HEK293 (cell line): Measurements from ENCODE around the gene IL4R.

ENCODE experiments used
- CTCF ChIA-PET: fragments of 350-600 bp; formaldehyde crosslinking; extraction: SDS; loops from one replicate; lab custom pipeline; 2021; ENCODE audit warnings: antibody characterized with exemption; lab: Yijun Ruan, JAX
- POLR2A ChIA-PET: fragments of 300-600 bp; formaldehyde crosslinking; extraction: SDS; loops from one replicate; lab custom pipeline; 2020; ENCODE audit warnings: antibody characterized with exemption, inconsistent platforms; lab: Yijun Ruan, JAX
- H3K27ac ChIP-seq: fragments of 200-500 bp; sonication (Bioruptor generic); 2 replicates; pipeline ENCODE4 v1.5.1; 2014; ENCODE audit warnings: low read depth, low read length, control low read depth, inconsistent platforms; ENCODE audit errors: extremely low read depth
- H3K36me3 ChIP-seq, 2 experiments: fragments of 200-500 bp in 1 of 2; sonication (Bioruptor generic) in 1 of 2; 1 replicate in 1 of 2; 2 replicates in 1 of 2; pipeline ENCODE4 v1.5.1; 2014 to 2017; ENCODE audit warnings: inconsistent platforms in 2 of 2, low read length in 2 of 2; ENCODE audit not compliant: control insufficient read depth in 2 of 2, insufficient read depth in 1 of 2
- H3K4me1 ChIP-seq: fragments of 200-500 bp; sonication (Bioruptor generic); 2 replicates; pipeline ENCODE4 v1.5.1; 2014; ENCODE audit warnings: mild to moderate bottlenecking, low read length, inconsistent platforms; ENCODE audit not compliant: control insufficient read depth, insufficient read depth
- H3K4me3 ChIP-seq: 2 replicates; pipeline ENCODE4 v1.5.1; 2011; ENCODE audit warnings: low read depth, mild to moderate bottlenecking, control low read depth, low read length, moderate library complexity
- H3K9me3 ChIP-seq: fragments of 200-500 bp; sonication (Bioruptor generic); 2 replicates; pipeline ENCODE4 v1.5.1; 2014; ENCODE audit warnings: low read depth, low read length, inconsistent platforms; ENCODE audit not compliant: control insufficient read depth, insufficient read depth
- PRDM1 ChIP-seq: fragments of 450-650 bp; formaldehyde crosslinking; IDR thresholded peaks from 2 replicates; pipeline ENCODE4; 2016; ENCODE audit warnings: missing biosample characterization, missing genetic modification characterization
- SP3 ChIP-seq: fragments of 450-650 bp; formaldehyde crosslinking; IDR thresholded peaks from 2 replicates; pipeline ENCODE4 v1.5.1; 2016; ENCODE audit warnings: missing biosample characterization, missing genetic modification characterization
- ZNF121 ChIP-seq: fragments of 450-650 bp; formaldehyde crosslinking; IDR thresholded peaks from 2 replicates; pipeline ENCODE4 v1.5.1; 2016; ENCODE audit warnings: missing biosample characterization, missing genetic modification characterization
- ZNF16 ChIP-seq: fragments of 450-650 bp; formaldehyde crosslinking; IDR thresholded peaks from 2 replicates; pipeline ENCODE4 v1.5.1; 2016; ENCODE audit warnings: low read depth, missing biosample characterization, missing genetic modification characterization
- ZNF202 ChIP-seq: fragments of 450-650 bp; formaldehyde crosslinking; IDR thresholded peaks from 2 replicates; pipeline ENCODE4 v1.5.1; 2016; ENCODE audit warnings: missing biosample characterization, missing genetic modification characterization, borderline replicate concordance
- ZNF280D ChIP-seq: fragments of 450-650 bp; formaldehyde crosslinking; IDR thresholded peaks from 2 replicates; pipeline ENCODE4 v1.5.1; 2016; ENCODE audit warnings: missing biosample characterization, missing genetic modification characterization
- ZNF416 ChIP-seq: fragments of 450-650 bp; formaldehyde crosslinking; IDR thresholded peaks from 2 replicates; pipeline ENCODE4 v1.5.1; 2016; ENCODE audit warnings: missing biosample characterization, missing genetic modification characterization
- ZNF768 ChIP-seq: fragments of 450-650 bp; formaldehyde crosslinking; IDR thresholded peaks from 2 replicates; pipeline ENCODE4 v1.5.1; 2018; ENCODE audit warnings: missing biosample characterization, mild to moderate bottlenecking, missing genetic modification characterization
- ZSCAN23 ChIP-seq: fragments of 450-650 bp; formaldehyde crosslinking; IDR thresholded peaks from 2 replicates; pipeline ENCODE4 v1.5.1; 2016; ENCODE audit warnings: missing biosample characterization, missing genetic modification characterization
- TF ChIP-seq, protein P1 (sequence below): fragments of 450-650 bp; formaldehyde crosslinking; IDR thresholded peaks from 2 replicates; pipeline ENCODE4 v1.5.1; 2016; ENCODE audit warnings: missing biosample characterization, missing genetic modification characterization

Gene IL4R

GRCh38 chr16:27322858-27323780 lies 9.3 kb downstream of the IL4R start:
- H3K36me3 ChIP-seq = no peaks in the 10 kb centered on the region
- TF ChIP-seq ZNF768 (tag by site-specific recombination) (0 out of 2 replicates have a peak, but pooled peaks have one; percentile 58), ZNF121 (tag by site-specific recombination) (0 out of 2 replicates have a peak, but pooled peaks have one; percentile 23), SP3 (tag by site-specific recombination) (no peak), ZNF202 (tag by site-specific recombination) (no peak)
- TF ChIP-seq, protein P1, sequence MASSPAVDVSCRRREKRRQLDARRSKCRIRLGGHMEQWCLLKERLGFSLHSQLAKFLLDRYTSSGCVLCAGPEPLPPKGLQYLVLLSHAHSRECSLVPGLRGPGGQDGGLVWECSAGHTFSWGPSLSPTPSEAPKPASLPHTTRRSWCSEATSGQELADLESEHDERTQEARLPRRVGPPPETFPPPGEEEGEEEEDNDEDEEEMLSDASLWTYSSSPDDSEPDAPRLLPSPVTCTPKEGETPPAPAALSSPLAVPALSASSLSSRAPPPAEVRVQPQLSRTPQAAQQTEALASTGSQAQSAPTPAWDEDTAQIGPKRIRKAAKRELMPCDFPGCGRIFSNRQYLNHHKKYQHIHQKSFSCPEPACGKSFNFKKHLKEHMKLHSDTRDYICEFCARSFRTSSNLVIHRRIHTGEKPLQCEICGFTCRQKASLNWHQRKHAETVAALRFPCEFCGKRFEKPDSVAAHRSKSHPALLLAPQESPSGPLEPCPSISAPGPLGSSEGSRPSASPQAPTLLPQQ (tag by site-specific recombination) = no peak
- TF ChIP-seq, all 188 proteins: peak for 2
- POLR2A ChIA-PET = no interaction called here

GRCh38 chr16:27323781-27324561 lies 10.2 kb downstream of the IL4R start:
- TF ChIP-seq ZSCAN23 (tag by site-specific recombination) (no peak), ZNF416 (tag by site-specific recombination) (no peak), ZNF280D (tag by site-specific recombination) (no peak)
- Histone ChIP-seq H3K4me3 (no peak overlapping the region), H3K36me3 (no peaks in the 10 kb centered on the region), H3K27ac (no peak overlapping the region), H3K9me3 (no peaks in the 10 kb centered on the region), H3K4me1 (no peaks in the 10 kb centered on the region)
- POLR2A ChIA-PET = no interaction called here
- CTCF ChIA-PET = no interaction called here

More at GRCh38 chr16:27322858-27323780, 9.3 kb downstream of the IL4R start:
- H3K4me3 ChIP-seq = no peak overlapping the region
- no peak overlapping the region for H3K27ac ChIP-seq
- CTCF ChIA-PET = no interaction called here
- no peaks in the 10 kb centered on the region for H3K9me3 ChIP-seq
- no peaks in the 10 kb centered on the region for H3K4me1 ChIP-seq

- H3K4me1 ChIP-seq = no peaks in the 10 kb centered on the region
- TF ChIP-seq ZNF16 (tag by site-specific recombination) (peak; percentile 63; the same call in 1 of the 2 replicates), PRDM1 (tag by site-specific recombination) (no peak)
- TF ChIP-seq, all 188 proteins: peak for 1
- POLR2A ChIA-PET = no interaction called here
- no peaks in the 10 kb centered on the region for H3K9me3 ChIP-seq
- no peak overlapping the region for H3K4me3 ChIP-seq
- H3K36me3 ChIP-seq = no peaks in the 10 kb centered on the region
- no peak overlapping the region for H3K27ac ChIP-seq
- CTCF ChIA-PET = interaction anchor here (0.7 kb wide), 1 partner anchor 32 kb away, joined by 3 read pairs; no protein-coding TSS in a partner anchor
These were observed 11.1 kb downstream of the IL4R start for GRCh38 chr16:27324851-27325301.
